ENCODE results near the gene EHD4.

Gene EHD4

DNA sequence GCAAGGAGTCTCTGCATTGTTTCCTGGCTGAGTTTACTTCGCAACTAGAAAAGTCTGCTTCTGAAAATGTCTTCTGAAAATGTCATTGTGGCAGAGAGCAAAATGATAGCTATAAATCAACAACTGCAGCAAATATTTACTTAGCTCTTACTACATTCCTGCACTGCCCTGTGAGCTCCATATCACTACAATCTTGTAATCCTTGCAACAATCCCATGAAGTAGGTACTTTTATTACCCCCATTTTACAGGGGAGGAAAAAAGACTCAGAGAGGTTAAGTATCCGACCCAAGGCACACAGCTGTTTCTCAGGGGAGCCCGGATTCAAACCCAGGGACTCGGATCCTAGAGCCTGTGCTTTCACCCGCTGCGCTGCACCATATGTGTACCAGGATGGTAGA lies 44.3 kb downstream of the EHD4 start:
- CTCF ChIA-PET: interaction anchor here (1.9 kb wide), 1 partner anchor 23 kb away, joined by 5 read pairs; no protein-coding TSS in a partner anchor
- TF ChIP-seq, protein P1, sequence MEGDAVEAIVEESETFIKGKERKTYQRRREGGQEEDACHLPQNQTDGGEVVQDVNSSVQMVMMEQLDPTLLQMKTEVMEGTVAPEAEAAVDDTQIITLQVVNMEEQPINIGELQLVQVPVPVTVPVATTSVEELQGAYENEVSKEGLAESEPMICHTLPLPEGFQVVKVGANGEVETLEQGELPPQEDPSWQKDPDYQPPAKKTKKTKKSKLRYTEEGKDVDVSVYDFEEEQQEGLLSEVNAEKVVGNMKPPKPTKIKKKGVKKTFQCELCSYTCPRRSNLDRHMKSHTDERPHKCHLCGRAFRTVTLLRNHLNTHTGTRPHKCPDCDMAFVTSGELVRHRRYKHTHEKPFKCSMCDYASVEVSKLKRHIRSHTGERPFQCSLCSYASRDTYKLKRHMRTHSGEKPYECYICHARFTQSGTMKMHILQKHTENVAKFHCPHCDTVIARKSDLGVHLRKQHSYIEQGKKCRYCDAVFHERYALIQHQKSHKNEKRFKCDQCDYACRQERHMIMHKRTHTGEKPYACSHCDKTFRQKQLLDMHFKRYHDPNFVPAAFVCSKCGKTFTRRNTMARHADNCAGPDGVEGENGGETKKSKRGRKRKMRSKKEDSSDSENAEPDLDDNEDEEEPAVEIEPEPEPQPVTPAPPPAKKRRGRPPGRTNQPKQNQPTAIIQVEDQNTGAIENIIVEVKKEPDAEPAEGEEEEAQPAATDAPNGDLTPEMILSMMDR (IDR thresholded peaks at IDR 0.05; ENCODE audit: insufficient read depth, low read length, missing control alignments): no peak
- POLR2A ChIA-PET: no interaction called here

DNA sequence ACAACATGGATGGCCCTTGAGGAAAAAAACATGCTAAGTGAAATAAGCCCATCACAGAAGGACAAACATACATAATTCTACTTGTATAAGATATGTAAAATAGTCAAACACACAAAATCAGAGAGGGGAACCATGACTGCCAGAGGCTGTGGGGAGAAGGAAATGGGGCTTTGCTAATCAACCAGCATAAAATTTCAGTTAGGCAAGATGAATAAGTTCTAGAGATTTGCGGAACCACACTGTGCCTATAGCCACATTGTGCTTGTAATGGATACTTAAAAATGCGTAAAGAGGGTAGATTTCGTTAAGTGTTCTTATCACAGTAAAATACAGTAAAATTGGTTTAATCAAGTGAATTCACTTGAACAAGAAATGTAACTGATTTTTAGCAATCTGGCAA lies 44.8 kb downstream of the EHD4 start:
- ChIA-PET CTCF (interaction anchor here (1.9 kb wide), 1 partner anchor 23 kb away, joined by 5 read pairs; no protein-coding TSS in a partner anchor), POLR2A (no interaction called here)
- TF ChIP-seq, protein P1 (IDR thresholded peaks at IDR 0.05; ENCODE audit: insufficient read depth, low read length, missing control alignments): no peak
- DNase-seq (ENCODE audit: low read depth, low spot score): no peak
- H3K4me3 ChIP-seq (ENCODE audit: low read depth, low read length): no peak overlapping the region

More for the DNA sequence above, 44.3 kb downstream of the EHD4 start:
- no peak overlapping the region for H3K4me3 ChIP-seq (ENCODE audit: low read depth, low read length)
- DNase-seq (ENCODE audit: low read depth, low spot score): no peak

DNA sequence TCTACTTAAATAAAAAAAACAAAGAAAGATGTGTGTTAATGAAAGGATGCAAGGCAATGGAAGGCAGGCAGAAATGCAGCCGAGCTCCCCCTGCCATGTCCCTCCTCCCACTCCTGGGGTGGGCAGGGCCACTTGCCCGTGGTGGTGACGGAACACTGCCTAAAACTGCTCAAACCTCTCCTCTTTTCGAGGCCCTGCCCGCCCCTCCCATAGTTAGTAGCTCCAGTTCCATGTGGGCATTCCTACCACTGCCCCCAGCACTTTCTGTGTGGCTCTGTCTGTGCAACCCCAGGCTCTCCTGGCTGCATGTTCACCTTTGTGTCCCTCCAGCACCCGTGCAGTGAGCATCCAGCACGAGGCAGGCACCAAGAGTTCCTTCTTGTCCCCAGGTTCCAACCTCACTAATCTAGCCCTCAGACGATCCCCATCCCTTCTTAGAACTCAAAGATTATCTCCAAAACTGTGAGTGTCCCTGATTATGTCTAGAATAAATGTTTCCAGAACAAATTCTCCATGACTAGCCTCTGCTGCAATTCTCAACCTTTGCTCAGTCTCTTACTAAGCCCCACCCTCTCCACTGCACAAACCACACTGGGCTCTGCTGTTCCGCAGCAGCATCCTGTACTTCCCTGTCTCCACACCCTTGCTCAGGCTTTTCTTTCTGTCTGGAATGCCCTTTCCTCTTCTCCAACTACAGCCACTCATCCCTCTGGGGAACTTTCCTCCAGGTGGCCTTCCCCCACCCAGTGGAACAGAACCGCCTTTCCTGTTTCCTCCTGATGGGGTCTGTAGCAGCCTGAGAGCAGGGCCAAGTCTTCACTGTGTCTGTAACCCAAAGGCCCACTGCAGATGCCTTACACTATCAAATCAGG lies 45.9 kb downstream of the EHD4 start:
- no peak overlapping the region for H3K4me3 ChIP-seq (ENCODE audit: low read depth, low read length)
- TF ChIP-seq, protein P1 (IDR thresholded peaks at IDR 0.05; ENCODE audit: insufficient read depth, low read length, missing control alignments): no peak
- POLR2A ChIA-PET: no interaction called here
- no peak for DNase-seq (ENCODE audit: low read depth, low spot score)
- CTCF ChIA-PET: interaction anchor here (0.9 to 1.5 kb wide), 3 partner anchors 10 to 115 kb away, joined by 3 to 7 read pairs (median 5); no protein-coding TSS in a partner anchor

DNA sequence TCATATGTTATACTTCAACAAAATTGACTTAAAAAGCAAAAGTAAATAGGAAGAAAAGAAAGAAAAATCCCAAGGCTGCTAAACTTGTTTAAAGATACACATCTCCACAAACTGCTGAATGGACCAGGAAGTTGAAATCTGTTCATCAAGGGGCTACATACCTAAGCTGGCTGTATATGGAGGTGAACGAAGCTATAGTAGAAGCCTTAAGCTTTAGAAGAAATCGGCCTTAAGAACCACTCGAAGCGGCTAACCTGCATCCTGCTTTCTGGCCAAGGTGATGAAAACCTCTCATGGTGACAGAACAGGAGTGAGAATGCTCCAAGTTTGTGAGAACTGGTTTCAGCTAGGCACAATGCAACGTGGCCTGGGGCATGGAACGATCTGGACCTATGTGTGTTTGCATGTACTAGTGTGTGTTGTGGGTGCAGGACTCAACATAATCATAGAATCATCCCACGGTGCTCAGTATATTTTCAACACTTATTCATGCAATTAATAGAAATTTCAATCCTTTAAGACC lies 47.2 kb downstream of the EHD4 start:
- H3K4me3 ChIP-seq (ENCODE audit: low read depth, low read length): no peak overlapping the region
- no peak for DNase-seq (ENCODE audit: low read depth, low spot score)
- ChIA-PET POLR2A (no interaction called here), CTCF (interaction anchor here (0.9 to 1.5 kb wide), 2 partner anchors 12 to 21 kb away, joined by 4 to 7 read pairs; no protein-coding TSS in a partner anchor)
- TF ChIP-seq, protein P1 (IDR thresholded peaks at IDR 0.05; ENCODE audit: insufficient read depth, low read length, missing control alignments): no peak

GRCh38 chr15:41923401-41923997 lies 48.9 kb downstream of the EHD4 start:
- TF ChIP-seq, protein P1 (IDR thresholded peaks at IDR 0.05; ENCODE audit: insufficient read depth, low read length, missing control alignments): no peak
- CTCF ChIA-PET: interaction anchor here (1.4 kb wide), 1 partner anchor 21 kb away, joined by 3 read pairs; no protein-coding TSS in a partner anchor
- DNase-seq (ENCODE audit: low read depth, low spot score): no peak
- H3K4me3 ChIP-seq (ENCODE audit: low read depth, low read length): no peak overlapping the region
- POLR2A ChIA-PET: no interaction called here

DNA sequence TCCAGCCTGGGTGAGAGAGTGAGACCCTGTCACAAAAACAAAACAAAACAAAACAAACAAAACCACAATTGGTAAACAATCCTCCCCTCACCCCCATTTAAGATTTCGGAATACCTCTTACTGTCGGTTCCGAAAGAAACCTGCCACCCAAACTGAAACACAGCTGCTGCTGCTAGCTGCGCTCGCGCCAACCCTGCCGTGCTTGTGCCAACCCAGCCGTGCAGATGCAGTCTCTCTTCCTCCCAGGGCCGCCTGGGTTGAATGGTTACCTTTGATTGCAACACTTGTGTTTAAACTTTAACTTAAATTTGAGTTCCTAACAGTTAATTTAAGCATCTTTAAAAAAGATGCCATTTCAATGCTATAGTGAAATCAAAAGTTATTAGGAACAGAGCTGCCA lies 50.0 kb downstream of the EHD4 start:
- no peak for DNase-seq (ENCODE audit: low read depth, low spot score)
- CTCF ChIA-PET: interaction anchor here (1.3 to 1.4 kb wide), 3 partner anchors 17 to 111 kb away, joined by 3 to 4 read pairs (median 3); no protein-coding TSS in a partner anchor
- TF ChIP-seq, protein P1 (IDR thresholded peaks at IDR 0.05; ENCODE audit: insufficient read depth, low read length, missing control alignments): no peak
- POLR2A ChIA-PET: no interaction called here
- H3K4me3 ChIP-seq (ENCODE audit: low read depth, low read length): no peak overlapping the region
